Panc1 (cell line): ENCODE data around the gene PPP1R9B. TPM values are rescaled to one million over a fixed set of nuclear protein-coding genes. Genes with fewer than 3 reads are reported as not detected.
A peak's percentile ranks its signal among the peaks of the same experiment; 100 is the strongest.

Experiments
- ATAC-seq: fragments of 200-7000 bp; cut with Tn5 transposase; 2 replicates; pipeline ENCODE4 v1.9.1; 2020; ENCODE audit warnings: mild to moderate bottlenecking, moderate library complexity
- Bru-seq: library from RNA; stranded (reverse); fragments of 400-500 nt; gene quantifications from one replicate; lab custom pipeline; 2021; lab: Mats Ljungman, UMichigan
- BruChase-seq, 2 experiments: library from RNA; stranded (reverse); fragments of 400-500 nt; gene quantifications; one replicate each; lab custom pipeline; 2021; lab: Mats Ljungman, UMichigan
- BruUV-seq: library from RNA; stranded (reverse); fragments of 400-500 nt; replicated peaks from 2 replicates; lab custom pipeline; 2021; lab: Mats Ljungman, UMichigan
- CTCF ChIA-PET: fragments of 300-600 bp; sonication (Branson Sonifier 250); formaldehyde crosslinking; loops from one replicate; lab custom pipeline; 2022; ENCODE audit warnings: antibody characterized with exemption; lab: Charles Lee
- POLR2A ChIA-PET: fragments of 300-600 bp; sonication (Branson Sonifier 250); formaldehyde crosslinking; loops from one replicate; lab custom pipeline; 2022; ENCODE audit warnings: antibody characterized with exemption; lab: Charles Lee
- DNase-seq: peaks from one replicate; pipeline ENCODE4 v3.0.0-alpha.2; 2010; ENCODE audit warnings: low read depth, low spot score
- H3K27ac ChIP-seq: 2 replicates; pipeline ENCODE4 v1.5.1; 2011; ENCODE audit warnings: mild to moderate bottlenecking, low read length, inconsistent platforms
- H3K27me3 ChIP-seq: fragments of 200-500 bp; sonication (Bioruptor generic); 2 replicates; pipeline ENCODE4 v1.6.0; 2014; ENCODE audit warnings: low read length, inconsistent platforms; ENCODE audit not compliant: control insufficient read depth, insufficient read depth
- H3K36me3 ChIP-seq: fragments of 200-500 bp; sonication (Bioruptor generic); 2 replicates; pipeline ENCODE4 v1.5.1; 2014; ENCODE audit warnings: inconsistent platforms, mild to moderate bottlenecking, low read length, moderate library complexity; ENCODE audit not compliant: control insufficient read depth, insufficient read depth
- H3K4me1 ChIP-seq: 2 replicates; pipeline ENCODE4 v1.5.1; 2011; ENCODE audit warnings: inconsistent platforms, mild to moderate bottlenecking, low read length, moderate library complexity; ENCODE audit not compliant: control insufficient read depth, insufficient read depth
- H3K4me3 ChIP-seq, 2 experiments: 2 replicates each; pipeline ENCODE4 v1.5.1; 2011 to 2012; ENCODE audit warnings: low read depth in 2 of 2, low read length in 2 of 2, mild to moderate bottlenecking in 2 of 2, inconsistent platforms in 1 of 2, moderate library complexity in 1 of 2
- H3K9me3 ChIP-seq: fragments of 200-500 bp; sonication (Bioruptor generic); 2 replicates; pipeline ENCODE4 v1.5.1; 2014; ENCODE audit warnings: low read depth, mild to moderate bottlenecking, inconsistent platforms, low read length, moderate library complexity; ENCODE audit not compliant: control insufficient read depth, insufficient read depth
- CTCF ChIP-seq: fragments of 450-650 bp; IDR thresholded peaks from 2 replicates; pipeline ENCODE4 v1.5.1; 2017; ENCODE audit warnings: mild to moderate bottlenecking
- POLR2AphosphoS5 ChIP-seq: IDR thresholded peaks from 2 replicates; pipeline ENCODE4 v1.6.1; 2012; ENCODE audit warnings: mild to moderate bottlenecking, low read depth, low read length, moderate library complexity
- SIN3A ChIP-seq: IDR thresholded peaks from 2 replicates; pipeline ENCODE4 v1.6.1; 2012; ENCODE audit warnings: low read depth, mild to moderate bottlenecking, low read length, moderate library complexity, borderline replicate concordance; ENCODE audit not compliant: insufficient read depth
- TCF7L2 ChIP-seq: IDR thresholded peaks from 2 replicates; pipeline ENCODE4 v1.6.1; 2011; ENCODE audit warnings: mild to moderate bottlenecking, low read depth, low read length, inconsistent platforms
- in situ Hi-C: cut with HindIII; loops from 2 replicates; pipeline ENCODE4 v1.10.0; 2016; ENCODE audit warnings: low sequenced_read_pairs, low pct_unique_long_range_greater_than_20kb
- intact Hi-C: fragments of 100-400 bp; cut with micrococcal nuclease; formaldehyde crosslinking; loops from one replicate; pipeline ENCODE4 v1.10.0; 2022; ENCODE audit not compliant: unreplicated experiment
- long read RNA-seq: library from polyadenylated mRNA; unstranded; transcript quantifications from one replicate; pipeline ENCODE4 v2.0.0, GENCODE V29; 2021; ENCODE audit not compliant: unreplicated experiment
- polyA plus RNA-seq: library from polyadenylated mRNA; unstranded; fragments of >200 nt; gene quantifications from one replicate; pipeline ENCODE4 v1.2.1, GENCODE V29; 2012; ENCODE audit warnings: missing spikeins; ENCODE audit not compliant: insufficient read length
- total RNA-seq: library from RNA; stranded (reverse); gene quantifications from one replicate; pipeline ENCODE4 v1.2.1, GENCODE V29; 2021; ENCODE audit not compliant: unreplicated experiment
- TF ChIP-seq, protein P1 (sequence below), 2 experiments: IDR thresholded peaks; 2 replicates each; pipeline ENCODE4 v1.6.1; 2011 to 2012; ENCODE audit warnings: low read depth in 2 of 2, control low read depth in 1 of 2, low read length in 1 of 2, mild to moderate bottlenecking in 1 of 2, moderate library complexity in 1 of 2; ENCODE audit not compliant: insufficient read depth in 1 of 2

The PPP1R9B gene
- total RNA-seq: 114 TPM
- 149 TPM for polyA plus RNA-seq
- percentile 82 among the genes with signal in this experiment for Bru-seq, nascent RNA
- BruChase-seq, experiment 1, labeled RNA remaining after a 2-hour chase: percentile 94 among the genes with signal in this experiment
- BruChase-seq, experiment 2, labeled RNA remaining after a 6-hour chase: percentile 96 among the genes with signal in this experiment
- long read RNA-seq, full-length matches to known transcripts: 15 of 51 reads
- long read RNA-seq, partial matches to known transcripts: 6 of 51 reads
- long read RNA-seq, other reads (novel, unspliced or antisense): 30 of 51 reads

- no peaks in the 10 kb centered on the region for H3K27me3 ChIP-seq
- TSS peak; percentile 91 for BruUV-seq
- CTCF ChIA-PET: interaction anchor here (1.3 kb wide), 1 partner anchor 15 kb away, joined by 4 read pairs; the partner anchor contains the start of gene SGCA
- TF ChIP-seq TCF7L2 (no peak), POLR2AphosphoS5 (no peak; the same call in 1 of the 2 replicates), SIN3A (no peak), CTCF (no peak)
- TF ChIP-seq, protein P1, sequence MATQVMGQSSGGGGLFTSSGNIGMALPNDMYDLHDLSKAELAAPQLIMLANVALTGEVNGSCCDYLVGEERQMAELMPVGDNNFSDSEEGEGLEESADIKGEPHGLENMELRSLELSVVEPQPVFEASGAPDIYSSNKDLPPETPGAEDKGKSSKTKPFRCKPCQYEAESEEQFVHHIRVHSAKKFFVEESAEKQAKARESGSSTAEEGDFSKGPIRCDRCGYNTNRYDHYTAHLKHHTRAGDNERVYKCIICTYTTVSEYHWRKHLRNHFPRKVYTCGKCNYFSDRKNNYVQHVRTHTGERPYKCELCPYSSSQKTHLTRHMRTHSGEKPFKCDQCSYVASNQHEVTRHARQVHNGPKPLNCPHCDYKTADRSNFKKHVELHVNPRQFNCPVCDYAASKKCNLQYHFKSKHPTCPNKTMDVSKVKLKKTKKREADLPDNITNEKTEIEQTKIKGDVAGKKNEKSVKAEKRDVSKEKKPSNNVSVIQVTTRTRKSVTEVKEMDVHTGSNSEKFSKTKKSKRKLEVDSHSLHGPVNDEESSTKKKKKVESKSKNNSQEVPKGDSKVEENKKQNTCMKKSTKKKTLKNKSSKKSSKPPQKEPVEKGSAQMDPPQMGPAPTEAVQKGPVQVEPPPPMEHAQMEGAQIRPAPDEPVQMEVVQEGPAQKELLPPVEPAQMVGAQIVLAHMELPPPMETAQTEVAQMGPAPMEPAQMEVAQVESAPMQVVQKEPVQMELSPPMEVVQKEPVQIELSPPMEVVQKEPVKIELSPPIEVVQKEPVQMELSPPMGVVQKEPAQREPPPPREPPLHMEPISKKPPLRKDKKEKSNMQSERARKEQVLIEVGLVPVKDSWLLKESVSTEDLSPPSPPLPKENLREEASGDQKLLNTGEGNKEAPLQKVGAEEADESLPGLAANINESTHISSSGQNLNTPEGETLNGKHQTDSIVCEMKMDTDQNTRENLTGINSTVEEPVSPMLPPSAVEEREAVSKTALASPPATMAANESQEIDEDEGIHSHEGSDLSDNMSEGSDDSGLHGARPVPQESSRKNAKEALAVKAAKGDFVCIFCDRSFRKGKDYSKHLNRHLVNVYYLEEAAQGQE (IDR thresholded peaks at IDR 0.05; ENCODE audit: insufficient read depth in 1 of 2, low read depth in 2 of 2, low read length in 1 of 2): no peak
- peaks cover 61% of the 10 kb centered on the region for H3K4me1 ChIP-seq
- intact Hi-C loops (no loop called here), in situ Hi-C loops (no loop called here)
- DNase-seq: no peak
- peak; percentile 3 for ATAC-seq
- POLR2A ChIA-PET: interaction anchor here (0.6 kb wide), 1 partner anchor 11 kb away, joined by 12 read pairs; no protein-coding TSS in a partner anchor
- H3K27ac ChIP-seq: peak within 1 kb of the TSS; percentile 100
- peak within 1 kb of the TSS; percentile 70 to 97 for H3K4me3 ChIP-seq
- H3K9me3 ChIP-seq: no peaks in the 10 kb centered on the region
- H3K36me3 ChIP-seq: peaks cover 15% of the 10 kb centered on the region; the same call in 1 of the 2 replicates
Observed at GRCh38 chr17:50150354-50151040, at the start of gene PPP1R9B. Gene PPP1R9B, minus strand, starts transcription at chr17:50150677. Its CDS starts 164 bp downstream, at chr17:50150513.

DNA sequence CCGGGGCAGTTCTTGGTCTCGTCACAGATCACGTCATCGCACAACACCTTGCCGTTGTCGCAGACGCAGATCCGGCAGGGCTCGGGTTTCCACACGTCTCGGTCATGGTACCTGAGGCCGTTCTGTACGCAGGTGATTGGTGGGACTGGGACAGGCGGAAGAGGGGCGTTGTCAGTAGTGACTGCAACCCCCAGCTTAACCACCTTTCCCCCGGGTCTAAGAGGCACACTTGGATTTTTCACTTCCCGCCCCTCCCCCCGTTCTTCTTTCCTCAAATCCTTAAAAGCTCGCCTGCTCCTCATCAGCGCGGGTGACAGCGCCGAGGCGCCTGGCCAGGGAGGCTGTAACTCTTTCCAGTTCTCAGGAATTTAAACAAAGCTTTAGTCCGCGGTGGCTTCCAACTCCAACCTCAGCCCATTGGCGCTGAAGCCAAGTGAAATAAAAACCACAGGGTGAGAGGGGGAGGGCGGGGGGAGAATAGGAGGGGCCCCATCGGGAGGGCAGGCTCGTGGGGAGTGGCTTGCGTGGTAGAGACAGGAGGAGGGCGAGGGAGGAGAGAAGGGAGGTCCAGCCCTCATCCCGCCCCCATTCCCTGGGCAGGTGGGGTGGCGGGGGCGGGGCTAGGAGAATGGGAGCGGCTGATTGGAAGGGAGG is 49.5 kb upstream of the PPP1R9B start:
- TF ChIP-seq TCF7L2 (no peak), POLR2AphosphoS5 (no peak), CTCF (no peak), SIN3A (no peak)
- TF ChIP-seq, protein P1 (IDR thresholded peaks at IDR 0.05; ENCODE audit: insufficient read depth in 1 of 2, low read depth in 2 of 2, low read length in 1 of 2): no peak
- POLR2A ChIA-PET: interaction anchor here (0.5 to 0.6 kb wide), 3 partner anchors 77 to 366 kb away, joined by 3 to 7 read pairs (median 3); no protein-coding TSS in a partner anchor
- in situ Hi-C loops (loop anchor here (10.0 kb wide), 1 partner anchor 55 kb away; no protein-coding TSS in a partner anchor), intact Hi-C loops (loop anchor here (1.0 kb wide), 2 partner anchors 73 to 97 kb away; no protein-coding TSS in a partner anchor)
- CTCF ChIA-PET: interaction anchor here (0.5 to 3.2 kb wide), 35 partner anchors 9 to 351 kb away, joined by 3 to 47 read pairs (median 6); partner anchors contain the start of gene TMEM92
- DNase-seq (no peak), ATAC-seq (peak; percentile 91)
- H3K9me3 ChIP-seq: no peaks in the 10 kb centered on the region
- 0 out of 2 replicates have a peak overlapping the region, but pooled peaks have one; percentile 34 for H3K27ac ChIP-seq
- BruUV-seq: TSS peak; percentile 86
- peaks cover 6% of the 10 kb centered on the region; the same call in 1 of the 2 replicates for H3K27me3 ChIP-seq
- H3K4me3 ChIP-seq: peak overlapping the region; percentile 54 to 75
- H3K4me1 ChIP-seq: peaks cover 11% of the 10 kb centered on the region
- H3K36me3 ChIP-seq: no peaks in the 10 kb centered on the region
